ENCODE data around the gene NAV2.
A peak's percentile ranks its signal among the peaks of the same experiment; 100 is the strongest.
"Not testable (repeated sequence)": the region's sequence is repeated elsewhere in the genome, so short reads cannot be mapped to it uniquely, and the experiment has no call there.

Gene NAV2

GRCh38 chr11:20110908-20111669 is 398.5 kb downstream of the NAV2 start:
- peak; percentile 95 for DNase-seq

- DNase-seq, result peak; percentile 39
Observed at GRCh38 chr11:20111871-20112270, 399.2 kb downstream of the NAV2 start.

GRCh38 chr11:20112291-20113148 is 399.9 kb downstream of the NAV2 start:
- DNase-seq, result peak; percentile 94

GRCh38 chr11:20113149-20113438 is 400.5 kb downstream of the NAV2 start:
- peak; percentile 51 for DNase-seq

- DNase-seq, result no peak
Observed at GRCh38 chr11:20114588-20114987, 402.0 kb downstream of the NAV2 start.

GRCh38 chr11:20116825-20117224 is 404.2 kb downstream of the NAV2 start:
- peak; percentile 35 for DNase-seq

GRCh38 chr11:20117291-20117690 is 404.7 kb downstream of the NAV2 start:
- DNase-seq, result no peak

- no peak for DNase-seq
Observed at GRCh38 chr11:20118209-20118608, 405.6 kb downstream of the NAV2 start.

GRCh38 chr11:20119315-20119714 is 406.7 kb downstream of the NAV2 start:
- no peak for DNase-seq

GRCh38 chr11:20120134-20120925 is 407.7 kb downstream of the NAV2 start:
- DNase-seq, result no peak

- DNase-seq, result peak; percentile 43
Observed at GRCh38 chr11:20122131-20122530, 409.5 kb downstream of the NAV2 start.

GRCh38 chr11:20125927-20126326 is 413.3 kb downstream of the NAV2 start:
- DNase-seq, result peak; percentile 80

GRCh38 chr11:20126724-20127123 is 414.1 kb downstream of the NAV2 start:
- peak; percentile 62 for DNase-seq

- DNase-seq, result peak; percentile 69
Observed at GRCh38 chr11:20127671-20128527, 415.3 kb downstream of the NAV2 start.

GRCh38 chr11:20128528-20128825 is 415.8 kb downstream of the NAV2 start:
- not testable (repeated sequence) for DNase-seq

GRCh38 chr11:20129665-20130064 is 417.0 kb downstream of the NAV2 start:
- DNase-seq, result no peak

- peak; percentile 73 for DNase-seq
Observed at GRCh38 chr11:20131788-20132666, 419.4 kb downstream of the NAV2 start.

GRCh38 chr11:20132667-20133039 is 420.0 kb downstream of the NAV2 start:
- DNase-seq, result no peak

GRCh38 chr11:20134991-20135736 is 422.5 kb downstream of the NAV2 start:
- no peak for DNase-seq

- DNase-seq, result no peak
Observed at GRCh38 chr11:20137637-20138036, 425.0 kb downstream of the NAV2 start.

- no peak for DNase-seq
Observed at GRCh38 chr11:20138707-20139106, 426.1 kb downstream of the NAV2 start.

Measured in fibroblast of upper back skin (primary cell).